ENCODE results near the gene ZNRF1. TPM values are rescaled to one million over a fixed set of nuclear protein-coding genes. Genes with fewer than 3 reads are reported as not detected.

The ZNRF1 gene
- total and polyA plus RNA-seq, 4 donors = 7.9 to 10.9 (median 9.2) TPM

DNA sequence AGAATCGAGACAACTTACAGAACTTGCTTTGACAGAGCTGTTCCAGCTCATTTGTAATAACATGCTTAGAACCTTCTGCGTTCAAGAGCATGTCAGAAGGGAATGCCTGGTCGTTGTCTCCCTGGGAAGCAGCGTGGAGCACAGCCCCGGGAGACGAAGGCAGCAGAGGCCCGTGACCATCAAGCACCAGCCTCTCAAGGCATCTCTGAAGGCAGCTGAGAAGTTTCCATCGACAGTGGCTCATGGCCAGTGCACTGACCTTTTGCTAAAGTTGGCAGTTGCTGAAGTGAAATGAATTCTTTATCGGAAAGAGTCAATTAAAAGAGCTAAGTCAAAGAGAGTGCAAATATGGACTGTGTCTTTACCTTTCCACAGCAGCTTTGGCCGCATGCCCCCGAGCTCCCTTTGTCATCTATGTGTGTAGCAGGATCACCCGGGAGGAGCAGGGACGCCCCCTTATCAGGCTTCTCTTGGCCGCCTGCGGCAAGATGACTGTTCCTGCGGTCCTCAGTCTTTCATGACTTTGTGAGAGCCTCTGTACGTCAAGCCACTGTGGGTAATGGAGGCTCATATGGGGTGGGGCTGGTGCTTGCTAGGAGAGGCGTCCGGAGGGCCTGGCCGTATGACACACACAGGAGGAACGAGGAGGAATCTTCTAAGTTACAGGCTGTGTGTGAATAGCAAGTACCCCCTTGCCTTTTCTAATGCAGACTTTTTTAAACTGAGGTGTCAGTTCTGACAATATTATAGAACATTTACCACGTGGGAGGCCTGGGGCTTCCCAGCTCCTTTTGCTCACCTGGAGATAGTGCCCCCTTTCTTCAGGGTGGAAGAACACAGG lies 63.5 kb downstream of the ZNRF1 start:
- peak overlapping the region in 1 of 2 donors; percentile 31 for H3K27ac ChIP-seq (ENCODE audit: low read depth in 1 of 2, low read length in 2 of 2)
- no peak for DNase-seq (ENCODE audit: low spot score)
- 60% methylated on average over 22 of the region's 22 CpGs for WGBS

More for the DNA sequence above, 63.5 kb downstream of the ZNRF1 start:
- H3K27me3 ChIP-seq (ENCODE audit: control insufficient read depth in 4 of 4, insufficient read depth in 4 of 4, low read length in 3 of 4) = no peaks in the 10 kb centered on the region
- H3K9me3 ChIP-seq (ENCODE audit: control insufficient read depth in 4 of 4, low read length in 3 of 4) = no peaks in the 10 kb centered on the region
- peak overlapping the region in 1 of 2 donors; percentile 36 for H3K9ac ChIP-seq (ENCODE audit: low read depth in 1 of 2, low read length in 2 of 2)
- no peak overlapping the region for H3K4me3 ChIP-seq (ENCODE audit: low read depth in 1 of 3, low read length in 3 of 3)
- TF ChIP-seq GABPA (IDR thresholded peaks at IDR 0.05 in 1 of 2, conservative IDR thresholded peaks at IDR 0.05 in 1 of 2) (no peak), TAF1 (conservative IDR thresholded peaks at IDR 0.05) (no peak), NR2F2 (IDR thresholded peaks at IDR 0.05) (peak; percentile 36), FOXA1 (IDR thresholded peaks at IDR 0.05) (peak; percentile 58), FOXA2 (IDR thresholded peaks at IDR 0.05) (peak; percentile 79), EGR1 (IDR thresholded peaks at IDR 0.05; ENCODE audit: low read depth in 2 of 2) (peak in 1 of 2 donors; percentile 91), SP1 (IDR thresholded peaks at IDR 0.05) (peak; percentile 78), HNF4G (IDR thresholded peaks at IDR 0.05) (peak; percentile 19), YY1 (IDR thresholded peaks at IDR 0.05) (peak; percentile 85), HNF4A (conservative IDR thresholded peaks at IDR 0.05) (peak; percentile 80 to 87), JUND (IDR thresholded peaks at IDR 0.05) (peak; percentile 26 to 80), RAD21 (IDR thresholded peaks at IDR 0.05) (peak; percentile 39 to 58), RXRA (IDR thresholded peaks at IDR 0.05) (peak; percentile 91 to 95)
- TF ChIP-seq, protein P1, sequence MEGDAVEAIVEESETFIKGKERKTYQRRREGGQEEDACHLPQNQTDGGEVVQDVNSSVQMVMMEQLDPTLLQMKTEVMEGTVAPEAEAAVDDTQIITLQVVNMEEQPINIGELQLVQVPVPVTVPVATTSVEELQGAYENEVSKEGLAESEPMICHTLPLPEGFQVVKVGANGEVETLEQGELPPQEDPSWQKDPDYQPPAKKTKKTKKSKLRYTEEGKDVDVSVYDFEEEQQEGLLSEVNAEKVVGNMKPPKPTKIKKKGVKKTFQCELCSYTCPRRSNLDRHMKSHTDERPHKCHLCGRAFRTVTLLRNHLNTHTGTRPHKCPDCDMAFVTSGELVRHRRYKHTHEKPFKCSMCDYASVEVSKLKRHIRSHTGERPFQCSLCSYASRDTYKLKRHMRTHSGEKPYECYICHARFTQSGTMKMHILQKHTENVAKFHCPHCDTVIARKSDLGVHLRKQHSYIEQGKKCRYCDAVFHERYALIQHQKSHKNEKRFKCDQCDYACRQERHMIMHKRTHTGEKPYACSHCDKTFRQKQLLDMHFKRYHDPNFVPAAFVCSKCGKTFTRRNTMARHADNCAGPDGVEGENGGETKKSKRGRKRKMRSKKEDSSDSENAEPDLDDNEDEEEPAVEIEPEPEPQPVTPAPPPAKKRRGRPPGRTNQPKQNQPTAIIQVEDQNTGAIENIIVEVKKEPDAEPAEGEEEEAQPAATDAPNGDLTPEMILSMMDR (IDR thresholded peaks at IDR 0.05; ENCODE audit: low read depth, low read length, missing input control) = no peak
- TF ChIP-seq, protein P2, sequence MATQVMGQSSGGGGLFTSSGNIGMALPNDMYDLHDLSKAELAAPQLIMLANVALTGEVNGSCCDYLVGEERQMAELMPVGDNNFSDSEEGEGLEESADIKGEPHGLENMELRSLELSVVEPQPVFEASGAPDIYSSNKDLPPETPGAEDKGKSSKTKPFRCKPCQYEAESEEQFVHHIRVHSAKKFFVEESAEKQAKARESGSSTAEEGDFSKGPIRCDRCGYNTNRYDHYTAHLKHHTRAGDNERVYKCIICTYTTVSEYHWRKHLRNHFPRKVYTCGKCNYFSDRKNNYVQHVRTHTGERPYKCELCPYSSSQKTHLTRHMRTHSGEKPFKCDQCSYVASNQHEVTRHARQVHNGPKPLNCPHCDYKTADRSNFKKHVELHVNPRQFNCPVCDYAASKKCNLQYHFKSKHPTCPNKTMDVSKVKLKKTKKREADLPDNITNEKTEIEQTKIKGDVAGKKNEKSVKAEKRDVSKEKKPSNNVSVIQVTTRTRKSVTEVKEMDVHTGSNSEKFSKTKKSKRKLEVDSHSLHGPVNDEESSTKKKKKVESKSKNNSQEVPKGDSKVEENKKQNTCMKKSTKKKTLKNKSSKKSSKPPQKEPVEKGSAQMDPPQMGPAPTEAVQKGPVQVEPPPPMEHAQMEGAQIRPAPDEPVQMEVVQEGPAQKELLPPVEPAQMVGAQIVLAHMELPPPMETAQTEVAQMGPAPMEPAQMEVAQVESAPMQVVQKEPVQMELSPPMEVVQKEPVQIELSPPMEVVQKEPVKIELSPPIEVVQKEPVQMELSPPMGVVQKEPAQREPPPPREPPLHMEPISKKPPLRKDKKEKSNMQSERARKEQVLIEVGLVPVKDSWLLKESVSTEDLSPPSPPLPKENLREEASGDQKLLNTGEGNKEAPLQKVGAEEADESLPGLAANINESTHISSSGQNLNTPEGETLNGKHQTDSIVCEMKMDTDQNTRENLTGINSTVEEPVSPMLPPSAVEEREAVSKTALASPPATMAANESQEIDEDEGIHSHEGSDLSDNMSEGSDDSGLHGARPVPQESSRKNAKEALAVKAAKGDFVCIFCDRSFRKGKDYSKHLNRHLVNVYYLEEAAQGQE (IDR thresholded peaks at IDR 0.05) = no peak
- TF ChIP-seq, protein P3, sequence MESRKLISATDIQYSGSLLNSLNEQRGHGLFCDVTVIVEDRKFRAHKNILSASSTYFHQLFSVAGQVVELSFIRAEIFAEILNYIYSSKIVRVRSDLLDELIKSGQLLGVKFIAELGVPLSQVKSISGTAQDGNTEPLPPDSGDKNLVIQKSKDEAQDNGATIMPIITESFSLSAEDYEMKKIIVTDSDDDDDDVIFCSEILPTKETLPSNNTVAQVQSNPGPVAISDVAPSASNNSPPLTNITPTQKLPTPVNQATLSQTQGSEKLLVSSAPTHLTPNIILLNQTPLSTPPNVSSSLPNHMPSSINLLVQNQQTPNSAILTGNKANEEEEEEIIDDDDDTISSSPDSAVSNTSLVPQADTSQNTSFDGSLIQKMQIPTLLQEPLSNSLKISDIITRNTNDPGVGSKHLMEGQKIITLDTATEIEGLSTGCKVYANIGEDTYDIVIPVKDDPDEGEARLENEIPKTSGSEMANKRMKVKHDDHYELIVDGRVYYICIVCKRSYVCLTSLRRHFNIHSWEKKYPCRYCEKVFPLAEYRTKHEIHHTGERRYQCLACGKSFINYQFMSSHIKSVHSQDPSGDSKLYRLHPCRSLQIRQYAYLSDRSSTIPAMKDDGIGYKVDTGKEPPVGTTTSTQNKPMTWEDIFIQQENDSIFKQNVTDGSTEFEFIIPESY (IDR thresholded peaks at IDR 0.05) = peak; percentile 74
- TF ChIP-seq, protein P4, sequence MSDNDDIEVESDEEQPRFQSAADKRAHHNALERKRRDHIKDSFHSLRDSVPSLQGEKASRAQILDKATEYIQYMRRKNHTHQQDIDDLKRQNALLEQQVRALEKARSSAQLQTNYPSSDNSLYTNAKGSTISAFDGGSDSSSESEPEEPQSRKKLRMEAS (IDR thresholded peaks at IDR 0.05) = peak; percentile 81
- TF ChIP-seq, protein P5, sequence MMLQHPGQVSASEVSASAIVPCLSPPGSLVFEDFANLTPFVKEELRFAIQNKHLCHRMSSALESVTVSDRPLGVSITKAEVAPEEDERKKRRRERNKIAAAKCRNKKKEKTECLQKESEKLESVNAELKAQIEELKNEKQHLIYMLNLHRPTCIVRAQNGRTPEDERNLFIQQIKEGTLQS (IDR thresholded peaks at IDR 0.05) = peak; percentile 47
- peaks cover 7 to 32% (median 24%) of the 10 kb centered on the region in 4 donors for H3K4me1 ChIP-seq (ENCODE audit: control insufficient read depth in 4 of 4, insufficient read depth in 4 of 4, low read length in 3 of 4)
- no peaks in the 10 kb centered on the region for H3K36me3 ChIP-seq (ENCODE audit: control insufficient read depth in 4 of 4, insufficient read depth in 3 of 4, low read depth in 1 of 4, low read length in 3 of 4)
